Femur (tissue), 1 donor: Measurements from ENCODE around the gene COL25A1.
"Not testable (repeated sequence)": the region's sequence is repeated elsewhere in the genome, so short reads cannot be mapped to it uniquely, and the experiment has no call there.

Source experiments
- DNase-seq: peaks from one replicate; pipeline ENCODE4 v3.0.0-alpha.2; 2017

The COL25A1 gene

GRCh38 chr4:109121561-109121960, 180.9 kb downstream of the COL25A1 start:
- DNase-seq = no peak

DNA sequence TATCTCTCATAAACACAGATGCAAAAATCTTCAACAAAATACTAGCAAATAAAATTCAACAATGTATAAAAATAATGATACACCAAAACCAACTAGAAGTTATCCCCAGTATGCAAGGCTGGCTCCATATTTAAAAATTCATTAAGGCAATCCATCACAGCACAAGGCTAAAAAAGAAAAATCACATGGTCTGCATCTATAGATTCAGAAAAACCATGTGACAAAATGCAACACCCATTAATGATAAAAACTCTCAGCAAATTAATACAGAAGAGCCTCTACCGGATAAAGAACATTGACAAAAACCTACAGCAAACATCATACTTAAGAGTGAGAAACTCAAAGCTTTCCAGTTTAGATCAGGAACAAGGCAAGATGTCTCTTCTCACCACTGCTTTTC, 182.6 kb downstream of the COL25A1 start:
- no peak for DNase-seq

GRCh38 chr4:109118635-109119034, 183.8 kb downstream of the COL25A1 start:
- DNase-seq = no peak

DNA sequence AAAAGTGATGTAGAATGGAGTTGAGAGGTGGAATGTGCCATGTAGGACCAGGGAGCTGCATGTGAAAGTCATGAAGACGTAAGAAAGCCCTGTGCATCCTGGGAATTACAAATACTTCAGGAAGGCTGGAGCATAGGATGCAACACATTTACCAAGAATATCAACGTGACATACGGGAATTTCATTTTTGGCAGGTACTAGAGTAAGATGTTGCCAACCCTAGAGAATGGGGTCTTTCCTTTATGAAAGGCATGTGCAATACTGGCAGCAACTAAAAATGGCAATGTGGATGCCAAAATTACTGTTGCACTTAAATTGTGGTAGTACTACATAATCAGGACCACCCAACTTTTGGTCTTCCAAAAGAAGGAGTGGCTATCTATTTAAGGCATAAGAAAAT, 188.0 kb downstream of the COL25A1 start:
- DNase-seq = no peak

DNA sequence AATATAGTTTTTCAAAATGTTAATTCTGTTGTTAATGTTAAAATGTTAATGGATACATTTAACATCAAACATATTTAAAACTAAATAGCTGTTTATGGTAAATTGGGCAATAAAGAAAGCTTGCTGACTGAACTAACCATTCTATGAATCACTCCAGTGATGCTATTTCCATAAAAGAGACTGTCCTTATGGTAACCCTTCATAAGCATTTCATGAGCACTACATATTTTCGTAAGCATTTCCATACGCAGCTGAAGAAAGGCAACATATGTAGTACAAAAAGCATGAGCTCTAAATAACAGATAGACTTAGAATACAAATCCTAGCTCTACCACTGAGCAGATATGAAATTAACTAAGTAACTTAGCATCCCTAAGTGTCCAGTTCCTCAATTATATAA, 188.9 kb downstream of the COL25A1 start:
- DNase-seq = no peak

DNA sequence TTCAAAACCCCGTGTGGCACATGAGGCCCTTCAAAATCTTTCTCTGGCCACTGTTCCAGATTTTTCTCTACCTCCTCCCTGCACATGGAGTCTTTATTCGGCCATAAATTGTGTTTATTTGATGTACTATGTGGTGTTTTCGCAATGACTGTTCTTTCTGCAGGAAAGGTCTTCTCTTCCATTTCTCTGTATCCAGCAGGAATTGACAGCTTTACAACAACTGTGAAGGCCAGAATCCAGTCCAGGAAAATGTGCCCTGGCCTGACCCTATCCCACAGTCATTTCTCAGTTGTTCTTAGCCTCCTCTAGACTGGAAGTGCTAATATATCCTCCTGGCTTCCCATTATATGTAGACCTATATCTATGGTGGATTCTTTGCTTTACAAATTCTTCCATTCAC, 191.4 kb downstream of the COL25A1 start:
- DNase-seq = no peak

DNA sequence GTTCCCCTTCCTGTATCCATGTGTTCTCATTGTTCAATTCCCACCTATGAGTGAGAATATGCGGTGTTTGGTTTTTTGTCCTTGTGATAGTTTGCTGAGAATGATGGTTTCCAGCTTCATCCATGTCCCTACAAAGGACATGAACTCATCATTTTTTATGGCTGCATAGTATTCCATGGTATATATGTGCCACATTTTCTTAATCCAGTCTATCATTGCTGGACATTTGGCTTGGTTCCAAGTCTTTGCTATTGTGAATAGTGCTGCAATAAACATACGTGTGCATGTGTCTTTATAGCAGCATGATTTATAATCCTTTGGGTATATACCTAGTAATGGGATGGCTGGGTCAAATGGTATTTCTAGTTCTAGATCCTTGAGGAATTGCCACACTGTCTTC, 194.2 kb downstream of the COL25A1 start:
- DNase-seq = not testable (repeated sequence)

- DNase-seq = no peak
These were observed 208.4 kb downstream of the COL25A1 start for GRCh38 chr4:109094056-109094455.

- no peak for DNase-seq
These were observed 210.6 kb downstream of the COL25A1 start for GRCh38 chr4:109091727-109092409.

GRCh38 chr4:109083911-109084310, 218.5 kb downstream of the COL25A1 start:
- no peak for DNase-seq

GRCh38 chr4:109079731-109080130, 222.7 kb downstream of the COL25A1 start:
- no peak for DNase-seq

GRCh38 chr4:109079201-109079600, 223.3 kb downstream of the COL25A1 start:
- DNase-seq = no peak

DNA sequence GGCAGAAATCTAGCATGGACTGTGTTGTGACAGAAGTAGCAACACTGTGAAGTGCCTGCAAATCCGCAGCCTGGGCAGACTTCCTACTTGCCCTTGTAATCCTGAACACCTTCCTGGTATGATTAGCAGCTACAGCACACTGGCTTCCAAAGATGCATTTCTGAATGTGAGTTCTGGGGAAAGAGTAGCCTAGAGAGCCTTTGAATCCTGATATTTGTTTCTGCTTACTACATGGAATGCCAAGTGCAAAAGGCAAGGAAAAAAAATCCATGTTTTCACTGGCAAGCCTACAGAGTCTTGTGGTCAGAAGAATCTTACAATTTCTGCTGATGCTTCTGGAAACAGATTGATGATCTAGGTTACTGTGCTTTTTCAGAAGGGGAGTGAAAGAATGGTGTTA, 223.7 kb downstream of the COL25A1 start:
- peak; percentile 56 for DNase-seq

DNA sequence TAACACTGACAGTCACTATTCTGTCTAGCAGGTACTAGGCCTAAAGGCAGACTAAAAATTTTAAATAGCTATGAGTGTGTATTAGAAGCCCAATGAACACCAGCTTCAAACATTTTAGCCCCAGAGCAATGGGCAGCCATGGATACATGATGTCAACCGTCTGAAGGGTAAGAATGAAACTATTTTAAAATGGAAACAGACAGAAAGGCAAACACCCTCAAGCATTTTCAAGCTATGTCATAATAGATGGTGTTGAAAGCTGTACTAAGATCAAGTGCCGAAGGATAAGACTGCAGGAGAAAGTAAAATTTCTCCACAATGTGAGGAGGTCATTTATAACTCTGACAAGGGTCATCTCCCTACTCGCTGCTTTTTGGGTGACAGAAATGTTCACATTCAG, 225.0 kb downstream of the COL25A1 start:
- no peak for DNase-seq

- DNase-seq = not testable (repeated sequence)
These were observed 225.7 kb downstream of the COL25A1 start for GRCh38 chr4:109076709-109077108.

- no peak for DNase-seq
These were observed 226.8 kb downstream of the COL25A1 start for GRCh38 chr4:109075621-109076020.

- DNase-seq = no peak
These were observed 229.9 kb downstream of the COL25A1 start for GRCh38 chr4:109072595-109072994.

DNA sequence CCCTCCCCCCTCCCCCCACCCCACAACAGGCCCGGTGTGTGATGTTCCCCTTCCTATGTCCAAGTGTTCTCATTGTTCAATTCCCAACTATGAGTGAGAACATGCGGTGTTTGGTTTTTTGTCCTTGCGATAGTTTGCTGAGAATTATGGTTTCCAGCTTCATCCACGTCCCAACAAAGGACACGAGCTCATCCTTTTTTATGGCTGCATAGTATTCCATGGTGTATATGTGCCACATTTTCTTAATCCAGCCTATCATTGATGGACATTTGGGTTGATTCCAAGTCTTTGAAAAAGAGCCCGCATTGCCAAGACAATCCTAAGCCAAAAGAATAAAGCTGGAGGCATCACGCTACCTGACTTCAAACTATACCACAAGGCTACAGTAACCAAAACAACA, 231.8 kb downstream of the COL25A1 start:
- DNase-seq = not testable (repeated sequence)

- peak; percentile 33 for DNase-seq
These were observed 234.8 kb downstream of the COL25A1 start for GRCh38 chr4:109067508-109068235.

DNA sequence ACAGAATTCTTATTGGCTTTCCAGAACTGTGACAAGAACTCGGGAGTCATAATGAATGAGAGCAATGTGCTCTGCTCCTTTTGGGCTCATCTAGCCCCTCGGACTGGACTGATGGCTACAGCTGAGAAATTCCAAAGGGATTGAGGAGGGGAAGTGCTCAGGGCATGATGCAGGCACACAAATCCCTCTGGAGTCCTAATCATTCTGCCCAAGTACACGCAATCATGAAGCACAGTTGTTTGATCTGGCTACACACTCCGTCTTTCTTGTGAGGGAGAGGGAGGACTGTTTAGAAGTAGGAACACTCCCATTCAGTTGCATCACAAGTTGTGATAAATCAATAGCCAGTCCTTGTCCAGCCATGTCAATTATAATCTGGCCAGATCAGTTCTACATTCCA, 237.5 kb downstream of the COL25A1 start:
- no peak for DNase-seq

DNA sequence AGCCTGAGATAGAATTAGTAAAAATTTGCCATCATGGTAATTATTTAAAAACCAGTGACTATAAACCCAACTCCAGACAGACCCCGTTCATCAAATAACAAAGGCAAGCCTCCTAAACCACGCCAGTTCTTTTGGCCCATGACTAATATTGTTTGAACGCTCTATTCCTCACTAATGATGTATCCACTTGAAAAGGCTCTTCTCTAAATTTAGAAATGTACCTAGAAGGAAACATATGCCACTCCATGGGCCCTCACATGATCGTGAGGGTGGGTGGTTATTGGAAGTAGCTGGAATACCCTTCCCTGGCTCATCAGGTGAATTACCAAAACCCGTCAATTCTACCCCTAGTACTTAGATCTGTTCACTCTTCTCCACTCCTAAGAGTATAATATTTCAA, 249.2 kb downstream of the COL25A1 start:
- DNase-seq = no peak

- no peak for DNase-seq
These were observed 249.6 kb downstream of the COL25A1 start for GRCh38 chr4:109052821-109053220.

DNA sequence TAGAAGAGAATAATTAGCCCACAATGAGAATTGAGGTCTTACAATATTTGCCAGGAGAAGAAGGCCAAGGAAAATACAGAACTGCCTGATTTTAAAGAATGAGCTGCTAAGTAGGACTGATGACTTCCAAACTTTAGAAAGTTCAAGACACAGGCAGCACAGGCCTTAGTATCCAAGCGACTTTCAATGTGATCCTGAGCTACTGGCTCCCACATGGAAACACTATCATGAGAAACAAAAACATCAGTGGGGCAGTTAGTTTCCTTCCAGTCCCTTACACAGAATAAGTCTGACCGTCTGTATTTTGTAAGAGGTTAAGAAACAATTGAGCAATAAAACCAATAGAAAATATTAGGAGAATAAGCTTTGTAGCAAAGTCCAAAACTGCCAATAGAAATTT, 251.4 kb downstream of the COL25A1 start:
- DNase-seq = no peak

DNA sequence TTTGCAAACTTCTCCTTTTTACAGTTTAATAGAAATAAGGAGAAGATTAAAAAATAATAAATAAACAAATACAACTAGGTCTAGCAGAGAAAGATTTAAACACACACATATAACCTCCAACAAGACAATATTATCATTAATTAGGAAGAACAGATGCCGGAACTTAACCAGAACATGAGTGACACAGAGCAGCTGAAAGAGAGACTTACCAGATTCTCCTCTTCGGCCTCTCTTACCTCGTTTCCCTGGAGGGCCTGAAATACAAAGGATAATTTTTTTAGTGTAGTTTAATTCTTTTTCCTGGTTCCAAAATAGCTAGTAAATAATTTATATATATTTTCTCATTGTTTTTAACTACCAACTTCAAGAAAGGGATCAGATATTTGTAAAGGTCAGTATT, 252.5 kb downstream of the COL25A1 start:
- no peak for DNase-seq
